GM12878 (cell line): ENCODE measurements around the gene CRYBG3. TPM values are rescaled to one million over a fixed set of nuclear protein-coding genes. Genes with fewer than 3 reads are reported as not detected.

ENCODE experiments used
- ATAC-seq: fragments of 200-7000 bp; cut with Tn5 transposase; 3 replicates; pipeline ENCODE4 v1.9.1; 2020; ENCODE audit warnings: mild to moderate bottlenecking, moderate library complexity
- BruUV-seq: library from RNA; stranded (reverse); fragments of 400-500 nt; replicated peaks from 2 replicates; lab custom pipeline; 2021; lab: Mats Ljungman, UMichigan
- CTCF ChIA-PET: fragments of 300-600 bp; sonication (Branson Sonifier 250); formaldehyde crosslinking; extraction: SDS; loops from one replicate; lab custom pipeline; 2021; ENCODE audit warnings: inconsistent platforms; lab: Yijun Ruan, JAX
- POLR2A ChIA-PET: fragments of 350-600 bp; formaldehyde crosslinking; extraction: SDS; loops from one replicate; lab custom pipeline; 2021; ENCODE audit warnings: inconsistent platforms; lab: Charles Lee
- RAD21 ChIA-PET: fragments of 300-600 bp; sonication (Branson Sonifier 250); formaldehyde crosslinking; loops from one replicate; lab custom pipeline; 2023; ENCODE audit warnings: antibody characterized with exemption; ENCODE audit not compliant: unreplicated experiment; lab: Charles Lee
- SMC1A ChIA-PET: fragments of 300-600 bp; sonication (Branson Sonifier 250); formaldehyde crosslinking; loops from one replicate; lab custom pipeline; 2023; ENCODE audit not compliant: unreplicated experiment, uncharacterized antibody; lab: Charles Lee
- DNase-seq: peaks from one replicate; pipeline ENCODE4 v3.0.0-alpha.2; 2011; ENCODE audit warnings: low read depth, low spot score
- FAIRE-seq: peaks from 3 replicates; lab custom pipeline; 2011; peaks lifted over from hg19 to GRCh38; lab: Jason Lieb, UNC
- H2AFZ ChIP-seq: 2 replicates; pipeline ENCODE4 v1.6.0; 2011; ENCODE audit warnings: low read depth, low read length, control low read depth; ENCODE audit not compliant: control insufficient read depth
- H3K27ac ChIP-seq: 2 replicates; pipeline ENCODE4 v1.5.1; 2011; ENCODE audit warnings: control low read depth; ENCODE audit not compliant: control insufficient read depth, insufficient read depth
- H3K27me3 ChIP-seq, 2 experiments: replicated peaks in 1 of 2; 2 replicates each; pipeline versions ENCODE4 v1.6.0 to v1.6.1; 2011; ENCODE audit warnings: low read length in 1 of 2; ENCODE audit not compliant: control insufficient read depth in 2 of 2, insufficient read depth in 2 of 2
- H3K36me3 ChIP-seq, 2 experiments: 2 replicates each; pipeline ENCODE4 v1.5.1; 2011; ENCODE audit warnings: low read length in 1 of 2; ENCODE audit not compliant: control insufficient read depth in 2 of 2, insufficient read depth in 2 of 2
- H3K4me1 ChIP-seq: 2 replicates; pipeline ENCODE4 v1.6.1; 2011; ENCODE audit warnings: mild to moderate bottlenecking, low read length, moderate library complexity, mixed read lengths; ENCODE audit not compliant: control insufficient read depth, insufficient read depth
- H3K4me2 ChIP-seq: 2 replicates; pipeline ENCODE4 v1.6.0; 2011; ENCODE audit warnings: control low read depth; ENCODE audit not compliant: control insufficient read depth, insufficient read depth
- H3K4me3 ChIP-seq: fragments of 200-600 bp; sonication (generic); 2 replicates; pipeline ENCODE4 v1.5.1; 2016
- H3K79me2 ChIP-seq: 2 replicates; pipeline ENCODE4 v1.6.0; 2011; ENCODE audit warnings: low read length; ENCODE audit not compliant: control insufficient read depth, insufficient read depth
- H3K9ac ChIP-seq: 2 replicates; pipeline ENCODE4 v1.8.0; 2011; ENCODE audit warnings: low read length, control low read depth, mixed read lengths; ENCODE audit not compliant: control insufficient read depth, insufficient read depth
- H3K9me3 ChIP-seq: replicated peaks from 3 replicates; pipeline ENCODE4 v1.5.1; 2011; ENCODE audit warnings: mild to moderate bottlenecking, low read length; ENCODE audit not compliant: control insufficient read depth, insufficient read depth
- H4K20me1 ChIP-seq: 2 replicates; pipeline ENCODE4 v1.6.0; 2011; ENCODE audit not compliant: control insufficient read depth, insufficient read depth
- BACH1 ChIP-seq: fragments of 450-650 bp; IDR thresholded peaks from 2 replicates; pipeline ENCODE4 v1.6.1; 2017; ENCODE audit warnings: mild to moderate bottlenecking, borderline replicate concordance
- HDAC6 ChIP-seq: fragments of 200-600 bp; sonication (generic); IDR thresholded peaks from one replicate; pipeline ENCODE4 v1.8.0; 2017; ENCODE audit warnings: antibody characterized with exemption; ENCODE audit not compliant: unreplicated experiment
- JUNB ChIP-seq: IDR thresholded peaks from 2 replicates; pipeline ENCODE4 v1.6.1; 2016; ENCODE audit warnings: antibody characterized with exemption, mild to moderate bottlenecking
- JUND ChIP-seq: IDR thresholded peaks from 2 replicates; pipeline ENCODE4 v1.6.1; 2012; ENCODE audit warnings: low read depth, mild to moderate bottlenecking, low read length, improper control_type of control experiment, moderate library complexity
- NR2C1 ChIP-seq: fragments of 450-650 bp; IDR thresholded peaks from 2 replicates; pipeline ENCODE4 v1.6.1; 2017; ENCODE audit warnings: antibody characterized with exemption, mild to moderate bottlenecking, moderate library complexity
- PML ChIP-seq: IDR thresholded peaks from 2 replicates; pipeline ENCODE4 v1.6.1; 2012; ENCODE audit warnings: low read length, inconsistent platforms
- RFX5 ChIP-seq: IDR thresholded peaks from 2 replicates; pipeline ENCODE4 v1.6.1; 2011; ENCODE audit warnings: low read depth, low read length, improper control_type of control experiment
- SP1 ChIP-seq: IDR thresholded peaks from one replicate; pipeline ENCODE4 v1.6.1; 2011; ENCODE audit warnings: low read depth, low read length
- SREBF1 ChIP-seq: IDR thresholded peaks from 2 replicates; pipeline ENCODE4 v1.6.1; 2012; ENCODE audit warnings: mild to moderate bottlenecking, low read length
- STAT3 ChIP-seq: IDR thresholded peaks from 2 replicates; pipeline ENCODE4 v1.6.1; 2011; ENCODE audit warnings: low read depth, low read length, improper control_type of control experiment
- WGBS: methylation state at CpG from one replicate; pipeline ENCODE4 v1.1.6; 2016; ENCODE audit warnings: low lambda C conversion rate; ENCODE audit not compliant: insufficient replicate concordance, insufficient coverage; ENCODE audit errors: missing lambda C conversion rate; 5-methylcytosine and 5-hydroxymethylcytosine counted together
- in situ Hi-C: fragments of 300-500 bp; cut with MboI; formaldehyde crosslinking; loops from 9 replicates; pipeline ENCODE4 v1.14.3; 2018; ENCODE audit warnings: mixed read lengths
- intact Hi-C: fragments of 100-400 bp; cut with micrococcal nuclease; formaldehyde crosslinking; loops from one replicate; pipeline ENCODE4 v1.14.2; 2022; ENCODE audit not compliant: unreplicated experiment
- polyA plus RNA-seq, 11 experiments: library from polyadenylated mRNA; depleted of rRNA in 4 of 11; unstranded in 6 of 11; stranded (reverse) in 5 of 11; fragments of >200 nt; fragmentation: Nextera tagmentation in 4 of 11; fragmentation: Illumina TruSeq in 1 of 11; extraction: Ambion mirVana in 4 of 11; extraction: Trizol in 1 of 11; gene quantifications; 1 replicate in 1 of 11; 2 replicates in 10 of 11; pipeline versions ENCODE4 v1.2.1 to v1.2.3, GENCODE V29; 2011 to 2016; ENCODE audit warnings: inconsistent platforms in 2 of 11, missing spikeins in 2 of 11, low read depth in 1 of 11
- total RNA-seq, 4 experiments: library from RNA; depleted of rRNA in 3 of 4; stranded (reverse); fragments of >200 nt in 3 of 4; fragmentation: Illumina TruSeq in 1 of 4; extraction: Trizol in 1 of 4; gene quantifications; 2 replicates each; pipeline versions ENCODE4 v1.2.1 to v1.2.3, GENCODE V29; 2013 to 2021
- TF ChIP-seq, protein P1 (sequence below): fragments of 450-650 bp; IDR thresholded peaks from 2 replicates; pipeline ENCODE4 v1.6.1; 2018; ENCODE audit warnings: borderline replicate concordance, mild to moderate bottlenecking; ENCODE audit not compliant: partially characterized antibody
- TF ChIP-seq, protein P2 (sequence below): IDR thresholded peaks from 2 replicates; pipeline ENCODE4 v1.6.1; 2011; ENCODE audit warnings: borderline replicate concordance, low read depth, mild to moderate bottlenecking, moderate library complexity, low read length; ENCODE audit not compliant: insufficient read depth, poor library complexity, severe bottlenecking

The CRYBG3 gene
- total and polyA plus RNA-seq, 10 of the 15 experiments (the other 5 are each of a cell fraction or from before 2014, with no cell fraction given) = 0.11 to 5.4 (median 1.6) TPM

DNA sequence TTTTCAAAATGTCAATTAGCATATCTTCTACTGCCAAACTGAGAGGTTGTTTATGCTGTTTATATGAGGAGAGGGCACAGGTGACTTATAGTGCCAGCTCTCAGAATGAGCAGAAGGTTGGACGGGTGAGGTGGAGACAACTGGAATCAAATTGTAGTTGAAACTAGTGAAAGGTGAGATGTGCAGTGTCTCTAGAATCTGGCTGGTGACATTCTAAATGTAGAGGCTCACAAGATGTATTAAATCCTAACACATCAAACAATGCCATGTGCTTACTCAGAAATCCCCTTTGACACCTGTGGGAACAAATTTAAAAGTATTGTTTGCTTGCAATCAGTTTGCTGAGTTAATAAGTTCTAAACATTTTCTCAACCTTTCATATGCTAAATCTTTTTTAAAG, 40.8 kb downstream of the CRYBG3 start:
- ATAC-seq = no peak

More for the DNA sequence above, 40.8 kb downstream of the CRYBG3 start:
- TF ChIP-seq BACH1 (no peak), SP1 (no peak), JUNB (no peak), RFX5 (no peak), NR2C1 (no peak), STAT3 (no peak), HDAC6 (no peak), PML (no peak), SREBF1 (no peak), JUND (no peak)
- TF ChIP-seq, protein P1, sequence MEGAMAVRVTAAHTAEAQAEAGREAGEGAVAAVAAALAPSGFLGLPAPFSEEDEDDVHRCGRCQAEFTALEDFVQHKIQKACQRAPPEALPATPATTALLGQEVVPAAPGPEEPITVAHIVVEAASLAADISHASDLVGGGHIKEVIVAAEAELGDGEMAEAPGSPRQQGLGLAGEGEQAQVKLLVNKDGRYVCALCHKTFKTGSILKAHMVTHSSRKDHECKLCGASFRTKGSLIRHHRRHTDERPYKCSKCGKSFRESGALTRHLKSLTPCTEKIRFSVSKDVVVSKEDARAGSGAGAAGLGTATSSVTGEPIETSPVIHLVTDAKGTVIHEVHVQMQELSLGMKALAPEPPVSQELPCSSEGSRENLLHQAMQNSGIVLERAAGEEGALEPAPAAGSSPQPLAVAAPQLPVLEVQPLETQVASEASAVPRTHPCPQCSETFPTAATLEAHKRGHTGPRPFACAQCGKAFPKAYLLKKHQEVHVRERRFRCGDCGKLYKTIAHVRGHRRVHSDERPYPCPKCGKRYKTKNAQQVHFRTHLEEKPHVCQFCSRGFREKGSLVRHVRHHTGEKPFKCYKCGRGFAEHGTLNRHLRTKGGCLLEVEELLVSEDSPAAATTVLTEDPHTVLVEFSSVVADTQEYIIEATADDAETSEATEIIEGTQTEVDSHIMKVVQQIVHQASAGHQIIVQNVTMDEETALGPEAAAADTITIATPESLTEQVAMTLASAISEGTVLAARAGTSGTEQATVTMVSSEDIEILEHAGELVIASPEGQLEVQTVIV = no peak
- TF ChIP-seq, protein P2, sequence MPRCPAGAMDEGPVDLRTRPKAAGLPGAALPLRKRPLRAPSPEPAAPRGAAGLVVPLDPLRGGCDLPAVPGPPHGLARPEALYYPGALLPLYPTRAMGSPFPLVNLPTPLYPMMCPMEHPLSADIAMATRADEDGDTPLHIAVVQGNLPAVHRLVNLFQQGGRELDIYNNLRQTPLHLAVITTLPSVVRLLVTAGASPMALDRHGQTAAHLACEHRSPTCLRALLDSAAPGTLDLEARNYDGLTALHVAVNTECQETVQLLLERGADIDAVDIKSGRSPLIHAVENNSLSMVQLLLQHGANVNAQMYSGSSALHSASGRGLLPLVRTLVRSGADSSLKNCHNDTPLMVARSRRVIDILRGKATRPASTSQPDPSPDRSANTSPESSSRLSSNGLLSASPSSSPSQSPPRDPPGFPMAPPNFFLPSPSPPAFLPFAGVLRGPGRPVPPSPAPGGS = no peak
- TF ChIP-seq, all 136 proteins: peak for 0
- no TSS peak for BruUV-seq
- ChIA-PET RAD21 (no interaction called here), POLR2A (no interaction called here), CTCF (no interaction called here), SMC1A (no interaction called here)
- in situ Hi-C loops = no loop called here
- H3K9ac ChIP-seq = no peak overlapping the region
- no peaks in the 10 kb centered on the region for H3K79me2 ChIP-seq
- intact Hi-C loops = no loop called here
- H3K27ac ChIP-seq = no peak overlapping the region
- H3K9me3 ChIP-seq = no peaks in the 10 kb centered on the region; the same call in 2 of the 3 replicates
- 90% methylated on average over 1 of the region's 1 CpG for WGBS
- no peak overlapping the region for H2AFZ ChIP-seq
- no peak for FAIRE-seq
- H3K27me3 ChIP-seq = no peaks in the 10 kb centered on the region
- H3K4me2 ChIP-seq = no peak overlapping the region
- H4K20me1 ChIP-seq = no peaks in the 10 kb centered on the region
- DNase-seq = no peak
- H3K4me3 ChIP-seq = no peak overlapping the region
- no peaks in the 10 kb centered on the region for H3K36me3 ChIP-seq
- no peaks in the 10 kb centered on the region for H3K4me1 ChIP-seq
